GM18873 (cell line): ENCODE measurements around the gene ZC2HC1B.
A peak's percentile ranks its signal among the peaks of the same experiment; 100 is the strongest.
"Not testable (repeated sequence)": the region's sequence is repeated elsewhere in the genome, so short reads cannot be mapped to it uniquely, and the experiment has no call there.

Experiments used
- ATAC-seq: cut with Tn5 transposase; IDR thresholded peaks from one replicate; pipeline ENCODE4 v1.9.1; 2021; ENCODE audit warnings: mild to moderate bottlenecking, moderate library complexity, moderate number of reproducible peaks; ENCODE audit not compliant: unreplicated experiment, low FRiP score

ZC2HC1B gene

GRCh38 chr6:143864234-143864633 is at the start of gene ZC2HC1B:
ZC2HC1B (plus strand) TSS chr6:143864474; CDS start chr6:143864540, 66 bp downstream.
- no peak for ATAC-seq

GRCh38 chr6:143817621-143818020 is 46.7 kb upstream of the ZC2HC1B start:
- no peak for ATAC-seq

- ATAC-seq = no peak
Measured at GRCh38 chr6:143821359-143821758, 42.9 kb upstream of the ZC2HC1B start.

GRCh38 chr6:143822584-143823024 is 41.7 kb upstream of the ZC2HC1B start:
- ATAC-seq = no peak

GRCh38 chr6:143823548-143823947 is 40.7 kb upstream of the ZC2HC1B start:
- ATAC-seq = no peak

GRCh38 chr6:143828572-143828971 is 35.7 kb upstream of the ZC2HC1B start:
- ATAC-seq = no peak

- no peak for ATAC-seq
Measured at GRCh38 chr6:143836150-143836549, 28.1 kb upstream of the ZC2HC1B start.

- no peak for ATAC-seq
Measured at GRCh38 chr6:143838395-143838794, 25.9 kb upstream of the ZC2HC1B start.

GRCh38 chr6:143839196-143839595 is 25.1 kb upstream of the ZC2HC1B start:
- no peak for ATAC-seq

- ATAC-seq = no peak
Measured at GRCh38 chr6:143840595-143841265, 23.5 kb upstream of the ZC2HC1B start.

GRCh38 chr6:143842461-143842901 is 21.8 kb upstream of the ZC2HC1B start:
- ATAC-seq = no peak

GRCh38 chr6:143842902-143843676 is 21.2 kb upstream of the ZC2HC1B start, which contains the start of gene LTV1:
LTV1 (plus strand) TSS chr6:143843338; CDS start chr6:143843478, 140 bp downstream.
- ATAC-seq = peak; percentile 98

GRCh38 chr6:143843677-143843999 is 20.6 kb upstream of the ZC2HC1B start:
- peak; percentile 3 for ATAC-seq

GRCh38 chr6:143844006-143844405 is 20.3 kb upstream of the ZC2HC1B start:
- ATAC-seq = no peak

- no peak for ATAC-seq
Measured at GRCh38 chr6:143845033-143845432, 19.2 kb upstream of the ZC2HC1B start.

- not testable (repeated sequence) for ATAC-seq
Measured at GRCh38 chr6:143851706-143852105, 12.6 kb upstream of the ZC2HC1B start.

GRCh38 chr6:143855057-143855456 is 9.2 kb upstream of the ZC2HC1B start:
- not testable (repeated sequence) for ATAC-seq

- not testable (repeated sequence) for ATAC-seq
Measured at GRCh38 chr6:143856762-143857161, 7.5 kb upstream of the ZC2HC1B start.

GRCh38 chr6:143857651-143858050 is 6.6 kb upstream of the ZC2HC1B start:
- ATAC-seq = no peak

- no peak for ATAC-seq
Measured at GRCh38 chr6:143859891-143860660, 4.2 kb upstream of the ZC2HC1B start.

GRCh38 chr6:143863771-143864170 is 503 bp upstream of the ZC2HC1B start:
- ATAC-seq = no peak
